ENCODE results near the gene TRAM2. TPM values are rescaled to one million over a fixed set of nuclear protein-coding genes. Genes with fewer than 3 reads are reported as not detected.
A peak's percentile ranks its signal among the peaks of the same experiment; 100 is the strongest.

The TRAM2 gene
- total and polyA plus RNA-seq, 2 of the 13 experiments (the other 11 are each of a cell fraction or from before 2014, with no cell fraction given), result 49.1 to 72.5 TPM

DNA sequence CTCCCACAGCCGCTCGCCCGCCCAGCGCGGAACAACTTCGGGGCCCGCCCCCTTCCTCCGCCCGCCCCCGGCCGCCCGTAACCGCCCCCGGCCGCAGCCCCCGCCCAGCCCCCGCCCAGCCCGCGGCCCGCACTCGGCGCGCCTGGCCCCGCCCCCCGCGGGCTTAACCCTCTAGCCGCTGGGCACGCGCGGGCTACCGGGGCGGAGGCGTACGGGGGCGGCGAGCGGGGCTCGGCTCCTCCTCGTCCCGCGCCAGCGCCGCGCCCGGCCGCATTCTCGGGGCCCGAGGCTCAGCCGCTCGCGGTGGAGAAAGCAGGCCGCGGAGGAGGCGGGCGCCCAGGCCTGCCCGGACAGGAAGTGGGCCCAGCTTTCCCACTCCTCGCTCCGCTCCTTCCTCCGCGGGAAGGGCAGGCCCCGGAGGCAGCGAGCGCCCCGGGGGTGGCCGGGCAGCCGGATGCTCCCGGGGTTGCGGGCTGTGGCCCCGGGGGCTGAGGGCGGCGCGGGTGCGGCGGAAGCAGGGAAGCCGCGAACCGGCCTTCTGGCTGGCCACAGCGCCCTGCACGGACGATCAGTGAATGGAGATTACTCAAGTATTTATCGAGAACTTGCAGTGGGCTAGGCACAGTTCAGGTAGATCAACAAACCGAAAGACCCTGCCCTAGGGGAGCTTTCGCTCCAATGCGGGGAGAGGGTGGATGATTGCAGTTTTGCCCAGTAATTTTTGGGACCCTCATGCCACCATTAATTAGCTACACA is at the start of gene TRAM2 (continued):
- TF ChIP-seq, protein P1, sequence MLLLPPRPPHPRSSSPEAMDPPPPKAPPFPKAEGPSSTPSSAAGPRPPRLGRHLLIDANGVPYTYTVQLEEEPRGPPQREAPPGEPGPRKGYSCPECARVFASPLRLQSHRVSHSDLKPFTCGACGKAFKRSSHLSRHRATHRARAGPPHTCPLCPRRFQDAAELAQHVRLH (CRISPR knock-in tag; IDR thresholded peaks at IDR 0.05; ENCODE audit: borderline replicate concordance, low read depth), result no peak
- TF ChIP-seq, protein P2, sequence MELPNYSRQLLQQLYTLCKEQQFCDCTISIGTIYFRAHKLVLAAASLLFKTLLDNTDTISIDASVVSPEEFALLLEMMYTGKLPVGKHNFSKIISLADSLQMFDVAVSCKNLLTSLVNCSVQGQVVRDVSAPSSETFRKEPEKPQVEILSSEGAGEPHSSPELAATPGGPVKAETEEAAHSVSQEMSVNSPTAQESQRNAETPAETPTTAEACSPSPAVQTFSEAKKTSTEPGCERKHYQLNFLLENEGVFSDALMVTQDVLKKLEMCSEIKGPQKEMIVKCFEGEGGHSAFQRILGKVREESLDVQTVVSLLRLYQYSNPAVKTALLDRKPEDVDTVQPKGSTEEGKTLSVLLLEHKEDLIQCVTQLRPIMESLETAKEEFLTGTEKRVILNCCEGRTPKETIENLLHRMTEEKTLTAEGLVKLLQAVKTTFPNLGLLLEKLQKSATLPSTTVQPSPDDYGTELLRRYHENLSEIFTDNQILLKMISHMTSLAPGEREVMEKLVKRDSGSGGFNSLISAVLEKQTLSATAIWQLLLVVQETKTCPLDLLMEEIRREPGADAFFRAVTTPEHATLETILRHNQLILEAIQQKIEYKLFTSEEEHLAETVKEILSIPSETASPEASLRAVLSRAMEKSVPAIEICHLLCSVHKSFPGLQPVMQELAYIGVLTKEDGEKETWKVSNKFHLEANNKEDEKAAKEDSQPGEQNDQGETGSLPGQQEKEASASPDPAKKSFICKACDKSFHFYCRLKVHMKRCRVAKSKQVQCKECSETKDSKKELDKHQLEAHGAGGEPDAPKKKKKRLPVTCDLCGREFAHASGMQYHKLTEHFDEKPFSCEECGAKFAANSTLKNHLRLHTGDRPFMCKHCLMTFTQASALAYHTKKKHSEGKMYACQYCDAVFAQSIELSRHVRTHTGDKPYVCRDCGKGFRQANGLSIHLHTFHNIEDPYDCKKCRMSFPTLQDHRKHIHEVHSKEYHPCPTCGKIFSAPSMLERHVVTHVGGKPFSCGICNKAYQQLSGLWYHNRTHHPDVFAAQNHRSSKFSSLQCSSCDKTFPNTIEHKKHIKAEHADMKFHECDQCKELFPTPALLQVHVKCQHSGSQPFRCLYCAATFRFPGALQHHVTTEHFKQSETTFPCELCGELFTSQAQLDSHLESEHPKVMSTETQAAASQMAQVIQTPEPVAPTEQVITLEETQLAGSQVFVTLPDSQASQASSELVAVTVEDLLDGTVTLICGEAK (IDR thresholded peaks at IDR 0.05), result no peak
- TF ChIP-seq, protein P2 (CRISPR knock-in tag; IDR thresholded peaks at IDR 0.05), result peak; percentile 71
- TF ChIP-seq ZKSCAN5 (CRISPR knock-in tag; IDR thresholded peaks at IDR 0.05) (no peak), CBX2 (IDR thresholded peaks at IDR 0.05; ENCODE audit: low read depth, low read length) (no peak), CBX2 (CRISPR knock-in tag; IDR thresholded peaks at IDR 0.05; ENCODE audit: low read depth) (0 out of 2 replicates have a peak, but pooled peaks have one; percentile 50), ZNF350 (CRISPR knock-in tag; IDR thresholded peaks at IDR 0.05; ENCODE audit: borderline replicate concordance, low read depth) (no peak), KMT2A (CRISPR knock-in tag; IDR thresholded peaks at IDR 0.05) (peak; percentile 48), ZNF17 (CRISPR knock-in tag; IDR thresholded peaks at IDR 0.05) (no peak), ZNF775 (CRISPR knock-in tag; IDR thresholded peaks at IDR 0.05; ENCODE audit: borderline replicate concordance) (no peak)
- TF ChIP-seq, protein P3, sequence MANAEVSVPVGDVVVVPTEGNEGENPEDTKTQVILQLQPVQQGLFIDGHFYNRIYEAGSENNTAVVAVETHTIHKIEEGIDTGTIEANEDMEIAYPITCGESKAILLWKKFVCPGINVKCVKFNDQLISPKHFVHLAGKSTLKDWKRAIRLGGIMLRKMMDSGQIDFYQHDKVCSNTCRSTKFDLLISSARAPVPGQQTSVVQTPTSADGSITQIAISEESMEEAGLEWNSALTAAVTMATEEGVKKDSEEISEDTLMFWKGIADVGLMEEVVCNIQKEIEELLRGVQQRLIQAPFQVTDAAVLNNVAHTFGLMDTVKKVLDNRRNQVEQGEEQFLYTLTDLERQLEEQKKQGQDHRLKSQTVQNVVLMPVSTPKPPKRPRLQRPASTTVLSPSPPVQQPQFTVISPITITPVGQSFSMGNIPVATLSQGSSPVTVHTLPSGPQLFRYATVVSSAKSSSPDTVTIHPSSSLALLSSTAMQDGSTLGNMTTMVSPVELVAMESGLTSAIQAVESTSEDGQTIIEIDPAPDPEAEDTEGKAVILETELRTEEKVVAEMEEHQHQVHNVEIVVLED (CRISPR knock-in tag; IDR thresholded peaks at IDR 0.05; ENCODE audit: borderline replicate concordance), result no peak; the same call in 1 of the 2 replicates
- TF ChIP-seq, protein P4, sequence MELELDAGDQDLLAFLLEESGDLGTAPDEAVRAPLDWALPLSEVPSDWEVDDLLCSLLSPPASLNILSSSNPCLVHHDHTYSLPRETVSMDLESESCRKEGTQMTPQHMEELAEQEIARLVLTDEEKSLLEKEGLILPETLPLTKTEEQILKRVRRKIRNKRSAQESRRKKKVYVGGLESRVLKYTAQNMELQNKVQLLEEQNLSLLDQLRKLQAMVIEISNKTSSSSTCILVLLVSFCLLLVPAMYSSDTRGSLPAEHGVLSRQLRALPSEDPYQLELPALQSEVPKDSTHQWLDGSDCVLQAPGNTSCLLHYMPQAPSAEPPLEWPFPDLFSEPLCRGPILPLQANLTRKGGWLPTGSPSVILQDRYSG (CRISPR knock-in tag; IDR thresholded peaks at IDR 0.05), result no peak

All from HepG2 (cell line).